ENCODE results near the gene ICAM1.
"Not testable (repeated sequence)": the region's sequence is repeated elsewhere in the genome, so short reads cannot be mapped to it uniquely, and the experiment has no call there.

The ICAM1 gene

GRCh38 chr19:10241826-10242449 lies 29.0 kb upstream of the ICAM1 start:
- H3K36me3 ChIP-seq (ENCODE audit: control insufficient read depth, insufficient read depth, low read length); H3K27ac ChIP-seq (ENCODE audit: insufficient read depth, low read depth, low read length, poor library complexity, severe bottlenecking); H3K9me3 ChIP-seq (ENCODE audit: control insufficient read depth, low read length); H3K27me3 ChIP-seq (ENCODE audit: control insufficient read depth, insufficient read depth, low read length, poor library complexity, severe bottlenecking); H3K4me3 ChIP-seq (ENCODE audit: insufficient read depth, low read depth, low read length); H3K4me1 ChIP-seq (ENCODE audit: control insufficient read depth, insufficient read depth, low read length): not testable (repeated sequence)
- WGBS, 2 experiments: 92 to 95% methylated on average over 11 of the region's 11 CpGs

- Histone ChIP-seq H3K27me3 (ENCODE audit: control insufficient read depth, insufficient read depth, low read length, poor library complexity, severe bottlenecking) (no peaks in the 10 kb centered on the region), H3K27ac (ENCODE audit: insufficient read depth, low read depth, low read length, poor library complexity, severe bottlenecking) (no peak overlapping the region), H3K9me3 (ENCODE audit: control insufficient read depth, low read length) (no peaks in the 10 kb centered on the region), H3K36me3 (ENCODE audit: control insufficient read depth, insufficient read depth, low read length) (no peaks in the 10 kb centered on the region), H3K4me3 (ENCODE audit: insufficient read depth, low read depth, low read length) (no peak overlapping the region), H3K4me1 (ENCODE audit: control insufficient read depth, insufficient read depth, low read length) (no peaks in the 10 kb centered on the region)
- 88 to 94% methylated on average over 7 of the region's 7 CpGs for WGBS, 2 experiments
These were observed 27.3 kb upstream of the ICAM1 start for GRCh38 chr19:10243606-10244005.

- WGBS, 2 experiments: 87 to 88% methylated on average over 8 to 9 of the region's 9 CpGs
- Histone ChIP-seq H3K27ac (ENCODE audit: insufficient read depth, low read depth, low read length, poor library complexity, severe bottlenecking) (no peak overlapping the region), H3K9me3 (ENCODE audit: control insufficient read depth, low read length) (no peaks in the 10 kb centered on the region), H3K36me3 (ENCODE audit: control insufficient read depth, insufficient read depth, low read length) (no peaks in the 10 kb centered on the region), H3K4me1 (ENCODE audit: control insufficient read depth, insufficient read depth, low read length) (no peaks in the 10 kb centered on the region), H3K4me3 (ENCODE audit: insufficient read depth, low read depth, low read length) (no peak overlapping the region), H3K27me3 (ENCODE audit: control insufficient read depth, insufficient read depth, low read length, poor library complexity, severe bottlenecking) (no peaks in the 10 kb centered on the region)
These were observed 25.6 kb upstream of the ICAM1 start for GRCh38 chr19:10245189-10245939.

- 92 to 97% methylated on average over 5 to 6 of the region's 6 CpGs for WGBS, 2 experiments
- Histone ChIP-seq H3K4me3 (ENCODE audit: insufficient read depth, low read depth, low read length) (no peak overlapping the region), H3K9me3 (ENCODE audit: control insufficient read depth, low read length) (no peaks in the 10 kb centered on the region), H3K36me3 (ENCODE audit: control insufficient read depth, insufficient read depth, low read length) (no peaks in the 10 kb centered on the region), H3K27me3 (ENCODE audit: control insufficient read depth, insufficient read depth, low read length, poor library complexity, severe bottlenecking) (no peaks in the 10 kb centered on the region), H3K27ac (ENCODE audit: insufficient read depth, low read depth, low read length, poor library complexity, severe bottlenecking) (no peak overlapping the region), H3K4me1 (ENCODE audit: control insufficient read depth, insufficient read depth, low read length) (no peaks in the 10 kb centered on the region)
These were observed 24.4 kb upstream of the ICAM1 start for GRCh38 chr19:10246511-10246910.

GRCh38 chr19:10251792-10252694 lies 18.9 kb upstream of the ICAM1 start, which contains the start of gene MRPL4:
Gene MRPL4, plus strand, starts transcription at chr19:10252214. Its CDS starts 40 bp downstream, at chr19:10252254.
- H3K27ac ChIP-seq (ENCODE audit: insufficient read depth, low read depth, low read length, poor library complexity, severe bottlenecking): no peak within 1 kb of the TSS
- H3K27me3 ChIP-seq (ENCODE audit: control insufficient read depth, insufficient read depth, low read length, poor library complexity, severe bottlenecking): no peaks in the 10 kb centered on the region
- H3K4me1 ChIP-seq (ENCODE audit: control insufficient read depth, insufficient read depth, low read length): no peaks in the 10 kb centered on the region
- peak within 1 kb of the TSS; percentile 97 for H3K4me3 ChIP-seq (ENCODE audit: insufficient read depth, low read depth, low read length)
- no peaks in the 10 kb centered on the region for H3K36me3 ChIP-seq (ENCODE audit: control insufficient read depth, insufficient read depth, low read length)
- H3K9me3 ChIP-seq (ENCODE audit: control insufficient read depth, low read length): no peaks in the 10 kb centered on the region
- 0 to 1% methylated on average over 77 of the region's 77 CpGs for WGBS, 2 experiments

GRCh38 chr19:10252707-10253106 lies 18.2 kb upstream of the ICAM1 start:
- 25 to 38% methylated on average over 6 to 8 of the region's 8 CpGs for whole genome bisulfite sequencing, 2 experiments

GRCh38 chr19:10254244-10254643 lies 16.7 kb upstream of the ICAM1 start:
- no peaks in the 10 kb centered on the region for H3K9me3 ChIP-seq (ENCODE audit: control insufficient read depth, low read length)
- H3K27me3 ChIP-seq (ENCODE audit: control insufficient read depth, insufficient read depth, low read length, poor library complexity, severe bottlenecking): no peaks in the 10 kb centered on the region
- H3K4me3 ChIP-seq (ENCODE audit: insufficient read depth, low read depth, low read length): no peak overlapping the region
- 96 to 97% methylated on average over 3 of the region's 3 CpGs for WGBS, 2 experiments
- peaks cover 10% of the 10 kb centered on the region for H3K36me3 ChIP-seq (ENCODE audit: control insufficient read depth, insufficient read depth, low read length)
- H3K4me1 ChIP-seq (ENCODE audit: control insufficient read depth, insufficient read depth, low read length): no peaks in the 10 kb centered on the region
- no peak overlapping the region for H3K27ac ChIP-seq (ENCODE audit: insufficient read depth, low read depth, low read length, poor library complexity, severe bottlenecking)

More at GRCh38 chr19:10252707-10253106, 18.2 kb upstream of the ICAM1 start:
- Histone ChIP-seq H3K36me3 (ENCODE audit: control insufficient read depth, insufficient read depth, low read length) (peaks cover 2% of the 10 kb centered on the region), H3K27me3 (ENCODE audit: control insufficient read depth, insufficient read depth, low read length, poor library complexity, severe bottlenecking) (no peaks in the 10 kb centered on the region), H3K4me3 (ENCODE audit: insufficient read depth, low read depth, low read length) (peak overlapping the region; percentile 97), H3K9me3 (ENCODE audit: control insufficient read depth, low read length) (no peaks in the 10 kb centered on the region), H3K27ac (ENCODE audit: insufficient read depth, low read depth, low read length, poor library complexity, severe bottlenecking) (no peak overlapping the region), H3K4me1 (ENCODE audit: control insufficient read depth, insufficient read depth, low read length) (no peaks in the 10 kb centered on the region)

GRCh38 chr19:10255358-10255757 lies 15.6 kb upstream of the ICAM1 start:
- Histone ChIP-seq H3K27me3 (ENCODE audit: control insufficient read depth, insufficient read depth, low read length, poor library complexity, severe bottlenecking) (no peaks in the 10 kb centered on the region), H3K4me3 (ENCODE audit: insufficient read depth, low read depth, low read length) (no peak overlapping the region), H3K27ac (ENCODE audit: insufficient read depth, low read depth, low read length, poor library complexity, severe bottlenecking) (no peak overlapping the region), H3K36me3 (ENCODE audit: control insufficient read depth, insufficient read depth, low read length) (peaks cover 10% of the 10 kb centered on the region), H3K4me1 (ENCODE audit: control insufficient read depth, insufficient read depth, low read length) (no peaks in the 10 kb centered on the region), H3K9me3 (ENCODE audit: control insufficient read depth, low read length) (no peaks in the 10 kb centered on the region)
- WGBS, 2 experiments: 93 to 96% methylated on average over 2 of the region's 2 CpGs

GRCh38 chr19:10256551-10256950 lies 14.4 kb upstream of the ICAM1 start:
- Histone ChIP-seq H3K4me1 (ENCODE audit: control insufficient read depth, insufficient read depth, low read length) (no peaks in the 10 kb centered on the region), H3K27ac (ENCODE audit: insufficient read depth, low read depth, low read length, poor library complexity, severe bottlenecking) (no peak overlapping the region), H3K36me3 (ENCODE audit: control insufficient read depth, insufficient read depth, low read length) (peaks cover 10% of the 10 kb centered on the region), H3K27me3 (ENCODE audit: control insufficient read depth, insufficient read depth, low read length, poor library complexity, severe bottlenecking) (no peaks in the 10 kb centered on the region), H3K9me3 (ENCODE audit: control insufficient read depth, low read length) (no peaks in the 10 kb centered on the region), H3K4me3 (ENCODE audit: insufficient read depth, low read depth, low read length) (no peak overlapping the region)
- WGBS, 2 experiments: 95 to 97% methylated on average over 18 of the region's 18 CpGs

Data from ectodermal cell (in vitro differentiated cells).